LNCaP clone FGC (cell line): ENCODE measurements around the gene TGDS.

ENCODE experiments used
- DNase-seq: peaks from one replicate; pipeline ENCODE4 v3.0.0-alpha.2; 2011; ENCODE audit warnings: low read depth
- H3K4me3 ChIP-seq: 2 replicates; pipeline ENCODE4 v1.5.1; 2011; ENCODE audit warnings: mild to moderate bottlenecking, low read depth, low read length, control low read depth
- TF ChIP-seq, protein P1 (sequence below): IDR thresholded peaks from 2 replicates; pipeline ENCODE4 v1.5.1; 2012; ENCODE audit warnings: mild to moderate bottlenecking; ENCODE audit not compliant: control insufficient read depth, insufficient read depth; ENCODE audit errors: extremely low read depth

The TGDS gene

DNA sequence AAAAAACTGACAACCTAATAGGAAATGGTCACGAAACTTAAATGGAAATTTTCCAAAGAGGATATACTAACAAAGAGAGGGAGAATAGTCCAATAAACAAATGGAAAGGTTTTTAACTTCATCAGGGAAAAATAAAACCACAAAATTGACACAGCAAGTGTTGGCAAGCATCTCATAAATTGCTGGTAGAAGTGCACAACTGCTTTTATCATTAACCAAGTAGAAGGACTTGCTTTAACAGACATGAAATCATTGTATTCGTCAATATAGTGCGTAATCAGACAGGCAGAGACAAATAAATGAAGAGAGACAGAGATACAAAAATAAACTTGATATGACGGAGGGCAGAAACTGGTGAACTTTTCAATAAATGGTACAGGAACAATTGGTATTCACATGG, 7.4 kb downstream of the TGDS start:
- TF ChIP-seq, protein P1, sequence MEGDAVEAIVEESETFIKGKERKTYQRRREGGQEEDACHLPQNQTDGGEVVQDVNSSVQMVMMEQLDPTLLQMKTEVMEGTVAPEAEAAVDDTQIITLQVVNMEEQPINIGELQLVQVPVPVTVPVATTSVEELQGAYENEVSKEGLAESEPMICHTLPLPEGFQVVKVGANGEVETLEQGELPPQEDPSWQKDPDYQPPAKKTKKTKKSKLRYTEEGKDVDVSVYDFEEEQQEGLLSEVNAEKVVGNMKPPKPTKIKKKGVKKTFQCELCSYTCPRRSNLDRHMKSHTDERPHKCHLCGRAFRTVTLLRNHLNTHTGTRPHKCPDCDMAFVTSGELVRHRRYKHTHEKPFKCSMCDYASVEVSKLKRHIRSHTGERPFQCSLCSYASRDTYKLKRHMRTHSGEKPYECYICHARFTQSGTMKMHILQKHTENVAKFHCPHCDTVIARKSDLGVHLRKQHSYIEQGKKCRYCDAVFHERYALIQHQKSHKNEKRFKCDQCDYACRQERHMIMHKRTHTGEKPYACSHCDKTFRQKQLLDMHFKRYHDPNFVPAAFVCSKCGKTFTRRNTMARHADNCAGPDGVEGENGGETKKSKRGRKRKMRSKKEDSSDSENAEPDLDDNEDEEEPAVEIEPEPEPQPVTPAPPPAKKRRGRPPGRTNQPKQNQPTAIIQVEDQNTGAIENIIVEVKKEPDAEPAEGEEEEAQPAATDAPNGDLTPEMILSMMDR = no peak
- no peak for DNase-seq
- H3K4me3 ChIP-seq = no peak overlapping the region

- H3K4me3 ChIP-seq = no peak overlapping the region
- TF ChIP-seq, protein P1 = no peak
Observed at GRCh38 chr13:94586371-94586770, 9.6 kb downstream of the TGDS start.

DNA sequence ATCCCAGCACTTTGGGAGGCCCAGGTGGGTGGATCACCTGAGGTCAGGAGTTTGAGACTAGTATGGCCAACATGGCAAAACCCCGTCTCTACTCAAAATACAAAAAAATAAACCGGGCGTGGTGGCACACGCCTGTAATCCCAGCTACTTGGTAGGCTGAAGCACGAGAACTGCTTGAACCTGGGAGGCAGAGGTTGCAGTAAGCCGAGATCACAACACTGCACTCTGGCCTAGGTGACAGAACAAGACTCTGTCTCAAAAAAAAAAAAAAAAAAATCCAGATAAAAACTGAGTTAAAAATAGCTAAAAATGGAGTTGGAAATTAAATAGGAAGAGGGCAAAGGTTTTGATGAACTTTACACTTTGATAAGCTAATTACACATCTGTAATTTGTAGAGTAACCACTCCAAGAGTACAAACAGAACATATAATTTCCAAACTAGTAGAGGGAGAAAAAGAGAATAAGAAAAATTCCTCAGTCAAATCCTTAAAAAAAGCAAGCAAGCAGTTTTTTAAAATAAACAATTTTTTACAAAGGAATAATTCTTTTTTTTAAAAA, 10.3 kb downstream of the TGDS start:
- TF ChIP-seq, protein P1 = no peak
- H3K4me3 ChIP-seq = no peak overlapping the region
- no peak for DNase-seq

More at GRCh38 chr13:94586371-94586770, 9.6 kb downstream of the TGDS start:
- DNase-seq = no peak

DNA sequence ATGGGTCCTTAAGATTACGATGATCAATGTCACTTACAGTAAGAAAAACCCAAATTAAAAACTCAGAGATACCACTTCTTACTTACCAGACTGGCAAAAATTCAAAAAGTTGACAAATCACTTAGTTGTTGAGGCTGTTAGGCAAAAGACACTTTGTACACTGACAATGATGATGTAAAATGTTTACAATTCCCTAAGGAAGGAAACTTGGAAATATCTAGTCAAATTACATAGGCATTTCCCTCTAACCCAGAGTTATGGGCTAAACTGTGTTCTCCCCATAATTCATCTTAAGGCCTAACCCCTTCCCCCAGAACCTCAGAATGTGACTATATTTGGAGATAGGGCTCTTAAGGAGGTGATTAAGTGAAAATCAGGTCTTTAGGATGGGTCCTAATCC, 12.0 kb downstream of the TGDS start:
- H3K4me3 ChIP-seq = no peak overlapping the region
- DNase-seq = no peak
- TF ChIP-seq, protein P1 = no peak

GRCh38 chr13:94579063-94579462, 16.9 kb downstream of the TGDS start:
- DNase-seq = no peak

DNA sequence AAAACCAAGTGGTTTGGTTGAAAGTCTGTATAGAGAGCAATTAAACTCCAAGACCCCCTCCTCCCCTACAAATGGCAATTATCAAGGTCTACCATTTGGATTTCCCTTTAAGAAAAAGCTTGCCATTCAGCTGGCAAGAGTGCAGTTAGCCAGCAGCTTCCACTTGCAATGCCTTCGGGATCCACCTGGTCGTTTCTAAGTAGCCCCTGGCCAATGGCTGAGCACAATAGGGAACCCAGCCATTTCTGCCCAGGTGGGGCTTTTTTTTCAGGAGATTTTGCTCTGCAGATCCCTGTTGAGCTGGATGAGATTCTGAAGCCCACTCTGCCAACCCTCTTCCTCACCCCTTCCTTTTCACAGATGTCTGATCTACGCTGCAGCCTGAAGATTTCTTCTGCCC, 26.3 kb downstream of the TGDS start:
- no peak overlapping the region for H3K4me3 ChIP-seq
- TF ChIP-seq, protein P1 = no peak
- no peak for DNase-seq

More at GRCh38 chr13:94579063-94579462, 16.9 kb downstream of the TGDS start:
- no peak overlapping the region for H3K4me3 ChIP-seq
- TF ChIP-seq, protein P1 = no peak

GRCh38 chr13:94568443-94568842, 27.5 kb downstream of the TGDS start:
- TF ChIP-seq, protein P1 = no peak

More at GRCh38 chr13:94568443-94568842, 27.5 kb downstream of the TGDS start:
- no peak overlapping the region for H3K4me3 ChIP-seq
- DNase-seq = no peak
